Neutrophil (primary cell): Measurements from ENCODE around the gene ELMO3.

Experiments
- H3K27ac ChIP-seq: fragments of 200-600 bp; sonication (generic); 2 replicates; pipeline ENCODE4 v1.5.1; 2016; ENCODE audit warnings: mild to moderate bottlenecking, moderate library complexity
- H3K27me3 ChIP-seq: fragments of 200-600 bp; sonication (generic); 2 replicates; pipeline ENCODE4 v1.6.0; 2016; ENCODE audit warnings: mild to moderate bottlenecking
- H3K36me3 ChIP-seq: fragments of 200-600 bp; sonication (generic); 2 replicates; pipeline ENCODE4 v1.5.1; 2017
- H3K4me1 ChIP-seq, 2 experiments: fragments of 200-600 bp in 1 of 2; sonication (generic) in 1 of 2; 1 replicate in 1 of 2; 2 replicates in 1 of 2; pipeline versions ENCODE4 v1.5.1 to v1.6.1; 2013 to 2016; ENCODE audit warnings: low read depth in 1 of 2, low read length in 1 of 2, mild to moderate bottlenecking in 1 of 2, moderate library complexity in 1 of 2; ENCODE audit not compliant: control insufficient read depth in 1 of 2, insufficient read depth in 1 of 2
- H3K4me3 ChIP-seq, 2 experiments: fragments of 200-600 bp in 1 of 2; sonication (generic) in 1 of 2; 1 replicate in 1 of 2; 2 replicates in 1 of 2; pipeline ENCODE4 v1.5.1; 2013 to 2016; ENCODE audit warnings: low read depth in 1 of 2, low read length in 1 of 2, mild to moderate bottlenecking in 1 of 2, moderate library complexity in 1 of 2
- H3K9me3 ChIP-seq: fragments of 200-600 bp; sonication (generic); 2 replicates; pipeline ENCODE4 v1.5.1; 2016
- TF ChIP-seq, protein P1 (sequence below): fragments of 200-600 bp; sonication (generic); IDR thresholded peaks from 2 replicates; pipeline ENCODE4 v1.5.1; 2016; ENCODE audit warnings: antibody characterized with exemption

ELMO3 gene

DNA sequence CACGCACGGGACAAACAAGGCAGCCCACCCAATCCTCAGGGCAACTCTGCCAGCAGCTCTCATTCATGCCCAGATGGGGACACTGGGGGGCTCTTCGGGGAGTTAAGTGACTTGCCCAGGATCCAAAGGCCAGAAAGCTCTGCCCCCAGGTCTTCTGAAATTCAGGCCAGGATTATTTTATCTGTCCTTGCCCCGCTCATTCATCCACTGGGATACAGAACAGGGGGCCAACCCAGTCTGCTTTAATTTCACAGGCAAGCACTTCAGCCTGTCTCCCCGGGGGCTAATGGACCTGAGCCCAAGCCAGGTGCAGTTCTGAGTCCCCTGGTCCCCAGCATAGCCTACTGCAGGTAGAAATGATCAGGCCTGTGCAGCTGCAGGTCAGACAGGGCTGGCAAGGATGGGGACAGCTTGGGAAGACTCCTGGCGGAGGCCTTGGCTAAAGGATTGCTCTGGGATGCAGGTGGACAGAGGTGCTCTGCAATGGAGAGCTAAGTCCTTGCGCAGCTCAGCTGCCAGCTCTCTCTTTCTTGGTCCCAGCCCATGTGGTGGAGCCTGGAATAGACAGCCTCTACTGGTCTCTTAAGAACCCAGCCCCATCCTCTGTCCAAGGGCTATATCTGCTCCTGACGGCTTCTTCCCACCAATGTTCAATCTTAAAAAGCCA is 47.4 kb upstream of the ELMO3 start:
- Histone ChIP-seq H3K4me1 (peaks cover 31 to 44% of the 10 kb centered on the region in 2 experiments), H3K36me3 (peaks cover 37% of the 10 kb centered on the region), H3K27me3 (peaks cover 76% of the 10 kb centered on the region), H3K27ac (no peak overlapping the region), H3K9me3 (no peaks in the 10 kb centered on the region), H3K4me3 (no peak overlapping the region)
- TF ChIP-seq, protein P1, sequence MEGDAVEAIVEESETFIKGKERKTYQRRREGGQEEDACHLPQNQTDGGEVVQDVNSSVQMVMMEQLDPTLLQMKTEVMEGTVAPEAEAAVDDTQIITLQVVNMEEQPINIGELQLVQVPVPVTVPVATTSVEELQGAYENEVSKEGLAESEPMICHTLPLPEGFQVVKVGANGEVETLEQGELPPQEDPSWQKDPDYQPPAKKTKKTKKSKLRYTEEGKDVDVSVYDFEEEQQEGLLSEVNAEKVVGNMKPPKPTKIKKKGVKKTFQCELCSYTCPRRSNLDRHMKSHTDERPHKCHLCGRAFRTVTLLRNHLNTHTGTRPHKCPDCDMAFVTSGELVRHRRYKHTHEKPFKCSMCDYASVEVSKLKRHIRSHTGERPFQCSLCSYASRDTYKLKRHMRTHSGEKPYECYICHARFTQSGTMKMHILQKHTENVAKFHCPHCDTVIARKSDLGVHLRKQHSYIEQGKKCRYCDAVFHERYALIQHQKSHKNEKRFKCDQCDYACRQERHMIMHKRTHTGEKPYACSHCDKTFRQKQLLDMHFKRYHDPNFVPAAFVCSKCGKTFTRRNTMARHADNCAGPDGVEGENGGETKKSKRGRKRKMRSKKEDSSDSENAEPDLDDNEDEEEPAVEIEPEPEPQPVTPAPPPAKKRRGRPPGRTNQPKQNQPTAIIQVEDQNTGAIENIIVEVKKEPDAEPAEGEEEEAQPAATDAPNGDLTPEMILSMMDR, result no peak

DNA sequence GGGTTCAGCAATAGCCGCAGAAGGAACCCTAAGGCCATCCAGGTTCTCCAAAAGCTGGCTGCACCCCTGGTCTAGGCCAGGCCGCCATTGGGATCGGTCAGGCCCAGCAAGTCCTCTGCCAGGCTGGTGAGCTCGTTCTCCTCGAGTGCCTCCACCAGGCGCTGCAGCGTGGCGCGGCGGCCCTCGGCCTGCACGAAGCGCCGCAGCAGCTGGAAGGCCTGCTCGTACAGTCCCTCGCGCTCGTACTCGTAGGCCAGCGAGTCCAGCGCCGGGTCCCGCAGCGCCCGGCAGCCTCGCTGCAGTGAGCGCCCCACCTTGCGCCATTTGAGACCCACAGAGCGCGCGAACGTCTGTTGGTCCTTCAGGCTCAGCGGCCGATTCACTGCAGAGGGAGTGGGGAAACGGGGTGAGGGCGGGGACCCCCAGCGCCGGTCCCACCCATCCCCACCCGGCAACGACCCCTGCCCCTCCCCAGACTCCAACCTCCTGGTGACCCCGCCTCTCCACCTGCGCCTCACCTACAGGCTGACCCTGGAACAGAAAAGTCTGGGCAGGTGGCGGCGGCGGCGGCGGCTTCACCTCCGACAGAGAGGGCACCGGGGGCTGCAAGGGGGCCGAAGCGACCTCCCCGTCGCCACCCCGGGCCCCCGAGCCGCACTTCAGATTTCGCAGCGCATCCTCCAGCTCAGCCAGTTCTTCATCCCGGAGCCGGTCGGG is 44.2 kb upstream of the ELMO3 start:
- peaks cover 44 to 54% of the 10 kb centered on the region in 2 experiments for H3K4me1 ChIP-seq
- H3K27me3 ChIP-seq, result peaks cover 68% of the 10 kb centered on the region
- H3K36me3 ChIP-seq, result peaks cover 8% of the 10 kb centered on the region
- H3K9me3 ChIP-seq, result no peaks in the 10 kb centered on the region
- TF ChIP-seq, protein P1, result no peak
- peak overlapping the region; percentile 34 to 58 for H3K4me3 ChIP-seq
- H3K27ac ChIP-seq, result no peak overlapping the region

DNA sequence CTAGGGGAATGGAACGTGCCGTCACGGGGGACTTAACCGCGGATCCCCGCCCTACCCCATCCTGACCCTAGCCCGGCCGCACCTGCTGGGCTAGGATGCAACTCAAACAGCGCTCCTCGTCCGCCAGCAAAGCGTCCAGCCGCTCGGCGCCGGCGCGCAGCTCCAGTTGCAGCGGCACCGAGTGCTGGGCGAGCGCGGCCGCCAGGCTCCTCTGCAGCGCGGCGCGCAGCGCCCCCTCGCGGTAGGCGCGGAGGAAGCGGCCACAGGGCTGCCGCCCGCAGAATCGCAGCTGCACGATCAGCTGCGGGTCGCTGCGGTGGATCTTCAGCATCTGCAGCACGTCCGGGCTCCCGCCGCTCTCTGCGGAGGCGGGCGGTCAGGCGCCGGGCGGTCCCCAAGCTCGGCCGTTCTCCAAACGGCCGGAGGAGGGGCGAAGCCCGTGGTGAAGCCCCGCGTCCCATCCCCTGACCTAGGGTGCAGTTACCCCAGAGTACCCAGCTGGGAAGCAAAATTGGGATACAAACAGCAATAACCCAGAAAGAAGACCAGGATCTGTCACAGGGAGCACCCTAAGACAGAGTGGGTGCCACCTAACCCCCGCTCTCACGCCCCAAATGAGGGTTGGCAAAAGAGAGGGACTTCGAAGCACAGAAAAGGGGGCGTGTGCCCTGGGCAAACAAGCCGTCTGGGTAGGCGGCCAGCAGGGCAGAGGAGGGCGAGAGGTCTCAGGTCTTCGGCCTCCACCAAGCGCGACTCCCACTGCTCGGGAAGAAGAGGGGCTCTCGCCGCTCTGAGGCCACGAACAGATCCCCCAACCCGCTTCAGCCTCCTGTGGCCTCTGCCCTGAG is 43.4 kb upstream of the ELMO3 start:
- Histone ChIP-seq H3K27me3 (peaks cover 60% of the 10 kb centered on the region), H3K9me3 (no peaks in the 10 kb centered on the region), H3K27ac (no peak overlapping the region), H3K36me3 (peaks cover 8% of the 10 kb centered on the region), H3K4me1 (peaks cover 43 to 54% of the 10 kb centered on the region in 2 experiments), H3K4me3 (peak overlapping the region; percentile 34 to 58)
- TF ChIP-seq, protein P1, result peak; percentile 94

DNA sequence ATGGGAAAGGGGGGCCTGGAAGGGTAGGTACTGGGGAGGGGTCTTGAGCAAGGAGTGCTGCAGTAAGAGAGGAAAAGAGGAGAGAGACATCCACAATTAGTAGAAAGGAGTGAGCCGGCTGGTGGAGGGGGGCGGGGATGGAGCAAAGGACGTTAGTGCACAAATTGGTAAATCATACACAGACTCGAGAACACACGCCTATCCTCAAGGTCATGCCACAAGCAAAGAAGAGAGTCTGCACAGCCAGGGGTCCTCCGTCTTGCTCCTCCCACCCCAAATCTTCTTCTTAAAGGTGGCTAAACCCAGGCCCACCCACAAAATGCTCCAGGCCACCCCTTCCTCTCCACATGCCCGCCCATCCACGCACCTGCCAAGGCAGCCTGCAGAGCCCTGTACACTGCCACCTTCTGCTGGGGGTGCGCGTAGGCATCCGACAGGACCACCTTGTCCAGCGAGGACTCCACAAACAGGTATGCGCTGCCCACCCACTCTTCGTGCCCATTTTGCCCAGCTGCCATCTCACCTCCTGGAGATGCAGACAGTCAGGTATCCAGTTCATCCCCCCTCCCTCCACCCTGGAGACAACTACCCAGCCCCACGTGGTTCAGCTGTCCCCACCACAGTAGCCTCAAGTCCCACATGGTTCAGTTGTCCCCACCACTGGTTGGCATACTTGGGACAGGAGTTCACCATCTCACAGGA is 42.6 kb upstream of the ELMO3 start:
- peaks cover 8% of the 10 kb centered on the region for H3K36me3 ChIP-seq
- H3K9me3 ChIP-seq, result no peaks in the 10 kb centered on the region
- no peak overlapping the region for H3K27ac ChIP-seq
- H3K27me3 ChIP-seq, result peaks cover 56% of the 10 kb centered on the region
- H3K4me3 ChIP-seq, result no peak overlapping the region
- peaks cover 43 to 54% of the 10 kb centered on the region in 2 experiments for H3K4me1 ChIP-seq
- TF ChIP-seq, protein P1, result no peak

DNA sequence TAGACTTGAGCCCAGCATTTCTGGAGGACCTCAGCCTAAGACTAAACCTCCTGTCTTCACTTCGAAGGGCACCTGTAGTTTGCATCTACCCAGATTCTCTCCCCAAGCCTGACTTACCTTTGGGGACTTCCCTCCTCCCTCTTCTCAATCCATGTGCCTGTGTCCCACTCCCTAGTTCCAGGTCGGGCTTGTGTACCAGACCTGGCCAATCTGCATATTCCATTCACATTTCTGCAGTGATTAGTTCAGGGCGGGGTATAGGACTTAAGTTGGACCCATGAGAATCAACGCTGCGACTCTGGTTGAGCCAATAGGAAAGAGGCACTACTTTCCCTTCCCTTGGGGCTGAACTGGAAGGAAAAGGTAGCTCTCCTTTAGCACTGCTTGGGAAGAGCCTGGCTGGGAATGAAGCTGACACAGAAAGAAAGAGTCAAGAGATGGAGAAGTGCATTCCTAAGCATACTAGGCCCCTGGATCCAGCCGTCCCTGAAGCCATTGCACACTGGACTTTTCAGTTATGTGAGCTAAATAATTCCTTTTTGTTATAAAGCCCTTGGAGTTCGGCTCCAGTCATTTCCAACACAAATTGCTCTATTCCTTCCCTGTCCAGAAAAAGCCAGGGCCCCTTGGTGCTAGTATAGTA is 41.7 kb upstream of the ELMO3 start:
- TF ChIP-seq, protein P1, result no peak
- H3K27ac ChIP-seq, result no peak overlapping the region
- no peak overlapping the region for H3K4me3 ChIP-seq
- H3K36me3 ChIP-seq, result peaks cover 8% of the 10 kb centered on the region
- no peaks in the 10 kb centered on the region for H3K9me3 ChIP-seq
- peaks cover 56% of the 10 kb centered on the region for H3K27me3 ChIP-seq
- peaks cover 45 to 57% of the 10 kb centered on the region in 2 experiments for H3K4me1 ChIP-seq
